GM12864 (cell line): Measurements from ENCODE around the gene ZNF599.

ENCODE experiments used
- DNase-seq: peaks from one replicate; pipeline ENCODE4 v3.0.0-alpha.2; 2011; ENCODE audit warnings: low read depth
- H3K4me3 ChIP-seq: 2 replicates; pipeline ENCODE4 v1.5.1; 2011; ENCODE audit warnings: mild to moderate bottlenecking, low read depth, low read length, control low read depth
- CTCF ChIP-seq: IDR thresholded peaks from 2 replicates; pipeline ENCODE4 v1.5.1; 2011; ENCODE audit warnings: low read depth, mild to moderate bottlenecking, moderate library complexity, low read length, control low read depth, inconsistent platforms; ENCODE audit errors: missing control alignments

Gene ZNF599

GRCh38 chr19:34744896-34745690 lies 27.9 kb downstream of the ZNF599 start:
- no peak overlapping the region for H3K4me3 ChIP-seq
- TF ChIP-seq CTCF: no peak
- DNase-seq: no peak

GRCh38 chr19:34734537-34735103 lies 38.4 kb downstream of the ZNF599 start:
- peak overlapping the region; percentile 65 for H3K4me3 ChIP-seq
- no peak for TF ChIP-seq CTCF
- no peak for DNase-seq

GRCh38 chr19:34733746-34734536 lies 39.1 kb downstream of the ZNF599 start, which contains the start of gene ZNF181:
TSS of gene ZNF181 (plus strand) at chr19:34734243. CDS start at chr19:34735038, 795 bp downstream.
- peak within 1 kb of the TSS; percentile 65 for H3K4me3 ChIP-seq
- DNase-seq: peak; percentile 71
- no peak for TF ChIP-seq CTCF

GRCh38 chr19:34733266-34733745 lies 39.7 kb downstream of the ZNF599 start:
- no peak for DNase-seq
- TF ChIP-seq CTCF: no peak
- H3K4me3 ChIP-seq: peak overlapping the region; percentile 65

GRCh38 chr19:34732612-34733211 lies 40.3 kb downstream of the ZNF599 start:
- DNase-seq: no peak
- H3K4me3 ChIP-seq: peak overlapping the region; percentile 65
- TF ChIP-seq CTCF: no peak

GRCh38 chr19:34731964-34732363 lies 41.1 kb downstream of the ZNF599 start:
- no peak for TF ChIP-seq CTCF

More at GRCh38 chr19:34731964-34732363, 41.1 kb downstream of the ZNF599 start:
- H3K4me3 ChIP-seq: no peak overlapping the region
- DNase-seq: no peak
